ENCODE data around the gene FRMD4B.

Gene FRMD4B

GRCh38 chr3:69160525-69160924 lies 225.4 kb downstream of the FRMD4B start:
- intact Hi-C loops (cut with DNase I) = loop anchor here (2.0 to 5.0 kb wide), 4 partner anchors 146 to 510 kb away; no protein-coding TSS in a partner anchor
- DNase-seq = no peak

GRCh38 chr3:69160107-69160506 lies 225.8 kb downstream of the FRMD4B start:
- DNase-seq = no peak
- intact Hi-C loops (cut with DNase I) = loop anchor here (2.0 to 5.0 kb wide), 4 partner anchors 147 to 511 kb away; no protein-coding TSS in a partner anchor

GRCh38 chr3:69149586-69149985 lies 236.3 kb downstream of the FRMD4B start:
- intact Hi-C loops (cut with DNase I) = no loop called here
- no peak for DNase-seq

- no peak for DNase-seq
- intact Hi-C loops (cut with DNase I) = no loop called here
Measured at GRCh38 chr3:69145688-69146087, 240.2 kb downstream of the FRMD4B start.

- DNase-seq = no peak
- intact Hi-C loops (cut with DNase I) = no loop called here
Measured at GRCh38 chr3:69144631-69145245, 241.2 kb downstream of the FRMD4B start.

- intact Hi-C loops (cut with DNase I) = no loop called here
- DNase-seq = no peak
Measured at GRCh38 chr3:69143612-69144011, 242.3 kb downstream of the FRMD4B start.

- intact Hi-C loops (cut with DNase I) = no loop called here
- no peak for DNase-seq
Measured at GRCh38 chr3:69142797-69143454, 243.0 kb downstream of the FRMD4B start.

- DNase-seq = no peak
- intact Hi-C loops (cut with DNase I) = no loop called here
Measured at GRCh38 chr3:69142090-69142489, 243.8 kb downstream of the FRMD4B start.

- intact Hi-C loops (cut with DNase I) = no loop called here
- no peak for DNase-seq
Measured at GRCh38 chr3:69141313-69141712, 244.6 kb downstream of the FRMD4B start.

GRCh38 chr3:69137412-69137811 lies 248.5 kb downstream of the FRMD4B start:
- intact Hi-C loops (cut with DNase I) = no loop called here
- no peak for DNase-seq

GRCh38 chr3:69137005-69137404 lies 248.9 kb downstream of the FRMD4B start:
- no peak for DNase-seq
- intact Hi-C loops (cut with DNase I) = no loop called here

GRCh38 chr3:69130689-69131088 lies 255.2 kb downstream of the FRMD4B start:
- DNase-seq = no peak
- intact Hi-C loops (cut with DNase I) = no loop called here

GRCh38 chr3:69129531-69129930 lies 256.4 kb downstream of the FRMD4B start:
- no peak for DNase-seq
- intact Hi-C loops (cut with DNase I) = no loop called here

GRCh38 chr3:69128509-69128908 lies 257.4 kb downstream of the FRMD4B start:
- no peak for DNase-seq
- intact Hi-C loops (cut with DNase I) = no loop called here

GRCh38 chr3:69126999-69127398 lies 258.9 kb downstream of the FRMD4B start:
- no peak for DNase-seq
- intact Hi-C loops (cut with DNase I) = no loop called here

GRCh38 chr3:69126216-69126615 lies 259.7 kb downstream of the FRMD4B start:
- intact Hi-C loops (cut with DNase I) = no loop called here
- DNase-seq = no peak

GRCh38 chr3:69122403-69122802 lies 263.5 kb downstream of the FRMD4B start, which contains the start of gene LMOD3:
Gene LMOD3, minus strand, starts transcription at chr3:69122595. Its CDS starts 209 bp downstream, at chr3:69122386.
- intact Hi-C loops (cut with DNase I) = loop anchor here (5.0 kb wide), 2 partner anchors 305 to 550 kb away; no protein-coding TSS in a partner anchor
- no peak for DNase-seq

GRCh38 chr3:69121950-69122349 lies 263.9 kb downstream of the FRMD4B start:
- intact Hi-C loops (cut with DNase I) = loop anchor here (5.0 kb wide), 2 partner anchors 305 to 550 kb away; no protein-coding TSS in a partner anchor
- DNase-seq = no peak

- DNase-seq = no peak
- intact Hi-C loops (cut with DNase I) = loop anchor here (5.0 kb wide), 2 partner anchors 306 to 551 kb away; no protein-coding TSS in a partner anchor
Measured at GRCh38 chr3:69121513-69121912, 264.4 kb downstream of the FRMD4B start.

GRCh38 chr3:69120879-69121464 lies 264.9 kb downstream of the FRMD4B start:
- intact Hi-C loops (cut with DNase I) = loop anchor here (5.0 kb wide), 2 partner anchors 306 to 551 kb away; no protein-coding TSS in a partner anchor
- peak in 6 of 10 donors; percentile 32 to 77 (median 76) for DNase-seq

Data from posterior cingulate gyrus (tissue), 11 donors.